HG03135 (cell line): Measurements from ENCODE around the gene RAB3D.

Experiments
- ATAC-seq: cut with Tn5 transposase; IDR thresholded peaks from one replicate; pipeline ENCODE4 v1.9.1; 2021; ENCODE audit warnings: mild to moderate bottlenecking, moderate library complexity; ENCODE audit not compliant: unreplicated experiment

Gene RAB3D

GRCh38 chr19:11299946-11300810 is 39.3 kb downstream of the RAB3D start:
- no peak for ATAC-seq

- no peak for ATAC-seq
These were observed 43.2 kb downstream of the RAB3D start for GRCh38 chr19:11296264-11296663.

GRCh38 chr19:11295665-11296245 is 43.7 kb downstream of the RAB3D start, which contains the start of gene TSPAN16:
Gene TSPAN16 (plus strand): TSS chr19:11296160. CDS start chr19:11296298, 138 bp downstream.
- ATAC-seq: no peak

GRCh38 chr19:11295180-11295579 is 44.3 kb downstream of the RAB3D start:
- ATAC-seq: no peak

- no peak for ATAC-seq
These were observed 45.7 kb downstream of the RAB3D start for GRCh38 chr19:11293433-11294389.

- no peak for ATAC-seq
These were observed 47.5 kb downstream of the RAB3D start for GRCh38 chr19:11291991-11292390.

- no peak for ATAC-seq
These were observed 48.0 kb downstream of the RAB3D start for GRCh38 chr19:11291415-11291814.

- no peak for ATAC-seq
These were observed 49.2 kb downstream of the RAB3D start for GRCh38 chr19:11290256-11290655.

GRCh38 chr19:11288349-11288748 is 51.1 kb downstream of the RAB3D start:
- no peak for ATAC-seq

GRCh38 chr19:11286312-11286974 is 53.0 kb downstream of the RAB3D start:
- ATAC-seq: no peak

- ATAC-seq: no peak
These were observed 54.9 kb downstream of the RAB3D start for GRCh38 chr19:11284515-11284914.

- ATAC-seq: no peak
These were observed 58.0 kb downstream of the RAB3D start for GRCh38 chr19:11281356-11282049.

GRCh38 chr19:11279505-11280236 is 59.8 kb downstream of the RAB3D start:
- ATAC-seq: no peak

- ATAC-seq: no peak
These were observed 60.8 kb downstream of the RAB3D start for GRCh38 chr19:11278670-11279069.

- no peak for ATAC-seq
These were observed 64.8 kb downstream of the RAB3D start for GRCh38 chr19:11274533-11275086.

- ATAC-seq: no peak
These were observed 65.5 kb downstream of the RAB3D start for GRCh38 chr19:11273989-11274388.

- ATAC-seq: no peak
These were observed 66.2 kb downstream of the RAB3D start for GRCh38 chr19:11273296-11273695.
